Measurements from ENCODE around the gene GGT1.
A peak's percentile ranks its signal among the peaks of the same experiment; 100 is the strongest.
"Not testable (repeated sequence)": the region's sequence is repeated elsewhere in the genome, so short reads cannot be mapped to it uniquely, and the experiment has no call there.

GGT1 gene

DNA sequence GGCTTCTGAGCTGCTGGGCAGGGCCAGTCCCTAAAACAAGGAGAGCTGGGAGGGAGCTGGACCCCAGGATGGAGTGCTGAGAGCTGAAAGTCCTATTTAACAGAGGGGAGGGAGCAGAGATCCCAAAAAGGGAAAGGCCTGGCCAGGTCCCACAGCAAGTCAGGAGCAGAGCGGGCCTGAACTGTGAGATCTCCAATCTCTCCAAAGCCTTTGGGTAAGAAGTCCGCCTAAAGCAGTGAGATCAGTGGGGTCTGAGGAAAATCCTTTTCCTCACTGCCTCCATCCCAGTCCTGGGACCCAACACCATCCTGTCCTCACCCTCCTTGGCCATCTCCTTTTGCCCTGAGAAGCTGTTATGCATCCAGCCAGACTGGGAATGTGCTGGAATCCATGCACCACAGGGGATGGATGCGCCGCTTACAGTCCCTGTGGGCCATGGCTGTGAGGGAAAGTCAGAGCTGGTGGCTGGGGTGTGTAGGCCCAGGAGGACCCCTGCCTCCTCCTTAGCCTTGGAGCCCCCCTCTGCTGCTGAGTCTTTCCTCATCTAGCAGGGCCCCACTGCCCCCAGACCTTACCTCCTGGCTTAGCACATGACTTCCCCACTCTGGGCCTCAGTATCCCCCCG is 18.7 kb upstream of the GGT1 start:
- DNase-seq (ENCODE audit: low read depth in 2 of 2): no peak

GRCh38 chr22:24584871-24585411 is 18.1 kb upstream of the GGT1 start:
- DNase-seq (ENCODE audit: low read depth in 2 of 2): no peak

GRCh38 chr22:24585461-24585860 is 17.5 kb upstream of the GGT1 start:
- DNase-seq (ENCODE audit: low read depth in 2 of 2): no peak

- no peak for DNase-seq (ENCODE audit: low read depth in 2 of 2)
Observed at GRCh38 chr22:24585927-24586546, 17.0 kb upstream of the GGT1 start.

DNA sequence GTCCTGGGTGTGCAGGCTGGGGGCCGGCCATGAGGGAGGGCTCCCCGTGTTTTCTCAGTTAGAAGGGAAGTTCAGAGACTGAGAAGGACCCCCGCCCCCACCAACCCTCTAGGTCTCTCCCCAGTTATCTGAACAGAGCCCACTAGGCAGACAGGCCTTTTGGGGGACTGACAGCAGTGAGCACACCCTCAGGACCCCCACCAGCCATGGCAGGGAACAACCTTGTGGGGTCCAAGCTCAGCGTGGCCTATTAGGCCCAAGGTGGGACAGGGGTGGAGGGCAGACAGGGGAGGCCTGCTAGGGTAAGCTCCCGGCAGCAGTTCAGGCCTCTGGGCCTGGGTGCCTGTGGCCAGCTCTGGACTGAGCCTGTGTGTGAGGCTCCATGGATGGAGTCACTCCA is 15.7 kb upstream of the GGT1 start:
- no peak for DNase-seq (ENCODE audit: low read depth in 2 of 2)

GRCh38 chr22:24587948-24588347 is 15.0 kb upstream of the GGT1 start:
- DNase-seq (ENCODE audit: low read depth in 2 of 2): no peak

GRCh38 chr22:24588381-24588756 is 14.6 kb upstream of the GGT1 start:
- no peak for DNase-seq (ENCODE audit: low read depth in 2 of 2)

DNA sequence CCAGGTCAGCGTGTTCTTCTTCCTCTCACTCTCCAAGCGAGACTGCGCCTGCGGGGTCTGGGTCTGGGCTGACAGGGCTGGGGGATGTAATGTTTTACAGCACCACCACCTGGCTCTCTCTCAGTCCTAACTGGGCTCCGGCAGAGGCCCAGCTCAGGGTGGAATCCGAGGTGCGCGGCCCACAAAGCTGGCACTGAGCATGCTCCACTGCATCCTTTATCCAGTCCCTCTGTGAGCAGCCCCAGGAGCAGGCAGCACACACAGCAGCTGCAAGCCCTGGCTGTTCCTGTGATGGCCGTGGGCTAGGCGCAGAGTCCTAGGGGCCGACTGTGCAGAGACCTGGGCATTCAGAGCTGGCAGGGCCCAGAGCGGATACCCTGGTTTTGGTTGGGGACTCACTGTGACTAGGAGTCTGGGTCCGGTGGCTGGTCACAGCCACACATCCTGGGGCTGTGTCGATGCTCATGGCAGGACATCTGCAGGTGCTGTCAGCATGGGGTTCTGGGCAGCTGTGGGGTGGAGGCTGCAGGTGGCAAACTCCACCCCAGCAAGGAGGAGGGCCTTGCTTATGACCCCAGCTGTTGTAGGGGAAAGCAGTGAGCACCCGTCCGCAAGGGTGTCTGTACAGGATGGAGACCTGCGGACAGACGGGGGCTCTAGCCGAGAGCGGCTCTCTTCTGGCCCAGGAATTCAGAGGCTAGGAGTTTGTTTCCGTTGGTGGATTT is 14.1 kb upstream of the GGT1 start:
- no peak for DNase-seq (ENCODE audit: low read depth in 2 of 2)

DNA sequence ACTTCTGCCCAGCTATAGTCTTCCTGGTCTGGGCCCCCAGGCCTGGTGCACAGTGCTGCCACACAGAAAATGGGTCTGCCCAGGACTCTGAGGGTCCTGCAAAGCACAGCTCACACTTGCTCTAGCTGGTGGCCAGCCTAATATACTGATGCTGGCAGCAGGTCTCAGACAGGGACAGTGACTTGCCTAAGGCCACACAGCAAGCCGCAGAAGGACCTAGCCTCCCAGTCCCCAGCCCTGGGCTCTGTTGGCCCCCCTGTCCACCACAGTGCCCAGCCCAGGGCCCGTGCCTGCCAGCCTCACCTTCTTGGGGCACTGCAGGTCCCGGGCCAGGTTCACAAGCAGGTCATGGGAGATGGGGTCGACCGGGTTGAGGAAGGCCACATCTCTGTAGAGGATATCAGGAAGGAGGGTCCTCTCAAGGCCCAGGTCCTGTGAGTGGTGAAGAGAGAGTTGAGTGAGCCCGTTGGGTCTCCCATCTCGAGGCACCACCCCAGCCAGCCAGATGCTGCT is 13.4 kb upstream of the GGT1 start:
- no peak for DNase-seq (ENCODE audit: low read depth in 2 of 2)

- no peak for DNase-seq (ENCODE audit: low read depth in 2 of 2)
Observed at GRCh38 chr22:24590596-24591173, 12.3 kb upstream of the GGT1 start.

GRCh38 chr22:24591286-24591830 is 11.6 kb upstream of the GGT1 start:
- no peak for DNase-seq (ENCODE audit: low read depth in 2 of 2)

DNA sequence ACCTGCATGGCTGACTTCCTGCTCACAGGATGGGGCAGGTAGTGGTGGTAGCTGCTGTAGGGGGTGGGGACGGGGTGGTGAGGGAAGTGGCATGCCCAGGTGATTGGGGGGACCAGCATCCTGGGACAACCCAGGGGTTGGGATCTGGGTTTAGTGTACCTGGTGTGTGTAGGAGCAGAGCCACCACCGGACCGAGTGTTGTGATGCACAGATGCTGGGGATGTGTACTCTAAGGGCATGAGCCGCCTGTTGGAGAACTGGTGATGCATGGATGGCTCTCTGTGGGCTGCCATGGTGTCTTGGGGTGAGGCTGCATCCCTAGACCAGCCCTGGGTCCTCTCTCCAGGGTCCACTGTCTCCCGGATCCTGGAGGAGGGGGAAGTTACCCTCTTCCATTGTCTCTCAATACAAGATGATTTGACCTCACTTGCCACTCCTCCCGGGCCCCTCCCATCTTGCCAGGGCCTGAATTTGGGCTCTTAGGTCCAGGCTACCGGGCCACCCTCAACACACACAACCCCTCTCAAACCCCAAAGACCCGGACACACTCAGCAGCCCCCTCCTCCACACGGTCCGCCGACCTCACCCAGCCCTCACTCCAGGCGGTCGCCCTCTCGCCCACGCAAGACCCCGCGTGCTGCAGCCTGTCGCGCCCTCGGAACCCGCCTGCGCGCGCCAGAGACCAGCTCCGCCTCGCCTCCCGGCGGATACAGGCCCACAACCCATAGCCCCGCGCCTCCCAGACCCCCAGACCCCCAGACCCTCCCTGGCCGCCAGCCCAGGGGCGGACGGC is 10.7 kb upstream of the GGT1 start:
- no peak for DNase-seq (ENCODE audit: low read depth in 2 of 2)

- DNase-seq (ENCODE audit: low read depth in 2 of 2): peak in 1 of 2 donors; percentile 39
Observed at GRCh38 chr22:24592851-24593558, 10.0 kb upstream of the GGT1 start, which contains the start of gene LRRC75B. TSS of gene LRRC75B (minus strand) at chr22:24593073. CDS start at chr22:24593039, 34 bp downstream.

DNA sequence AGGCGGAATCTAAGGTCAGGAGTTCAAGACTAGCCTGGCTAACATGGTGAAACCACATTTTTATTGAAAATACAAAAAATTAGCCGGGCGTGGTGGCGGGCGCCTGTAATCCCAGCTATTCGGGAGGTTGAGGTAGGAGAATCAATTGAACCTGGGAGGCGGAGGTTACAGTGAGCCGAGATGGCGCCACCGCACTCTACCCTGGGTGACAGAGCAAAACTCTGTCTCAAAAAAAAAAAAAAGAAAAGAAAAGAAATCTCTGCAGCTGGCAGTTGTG is 9.5 kb upstream of the GGT1 start:
- not testable (repeated sequence) for DNase-seq (ENCODE audit: low read depth in 2 of 2)

- DNase-seq (ENCODE audit: low read depth in 2 of 2): no peak
Observed at GRCh38 chr22:24593836-24594568, 9.0 kb upstream of the GGT1 start.

- DNase-seq (ENCODE audit: low read depth in 2 of 2): no peak
Observed at GRCh38 chr22:24594569-24595120, 8.3 kb upstream of the GGT1 start.

GRCh38 chr22:24595228-24595627 is 7.8 kb upstream of the GGT1 start:
- no peak for DNase-seq (ENCODE audit: low read depth in 2 of 2)

GRCh38 chr22:24595863-24596262 is 7.1 kb upstream of the GGT1 start:
- no peak for DNase-seq (ENCODE audit: low read depth in 2 of 2)

DNA sequence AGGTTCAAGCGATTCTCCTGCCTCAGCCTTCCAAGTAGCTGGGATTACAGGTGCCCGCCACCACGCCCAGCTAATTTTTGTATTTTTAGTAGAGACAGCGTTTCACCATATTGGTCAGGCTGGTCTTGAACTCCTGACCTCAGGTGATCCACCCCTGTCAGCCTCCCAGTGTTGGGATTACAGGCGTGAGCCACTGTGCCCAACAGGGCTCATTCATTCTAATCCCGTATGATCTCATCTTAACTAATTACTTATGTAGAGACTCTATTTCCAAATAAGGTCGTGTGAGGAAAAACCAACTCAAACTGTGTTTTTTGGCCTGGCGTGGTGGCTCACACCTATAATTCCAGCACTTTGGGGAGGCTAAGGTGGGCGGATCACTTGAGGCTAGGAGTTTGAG is 5.9 kb upstream of the GGT1 start:
- not testable (repeated sequence) for DNase-seq (ENCODE audit: low read depth in 2 of 2)

DNA sequence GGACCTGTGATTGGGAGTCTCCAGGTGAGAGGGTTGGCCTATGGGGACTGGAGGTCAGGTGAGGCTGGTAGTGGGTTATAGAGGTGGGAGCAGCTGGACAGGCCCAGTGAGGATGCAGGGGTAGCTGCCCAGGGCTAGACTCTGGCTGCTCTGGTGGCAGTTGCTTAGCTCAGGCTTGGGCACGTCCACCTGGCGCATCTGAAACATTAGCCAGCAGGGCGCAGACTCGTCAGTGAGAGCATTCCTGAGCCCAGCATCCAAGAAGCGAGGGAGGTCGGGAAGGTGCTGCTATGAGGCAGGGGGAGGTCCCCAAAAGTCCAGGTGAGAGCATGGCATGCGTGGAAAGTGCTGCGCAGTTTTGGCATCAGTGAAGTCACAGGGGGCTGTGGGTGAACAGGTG is 3.5 kb upstream of the GGT1 start:
- no peak for DNase-seq (ENCODE audit: low read depth in 2 of 2)
